Measurements from ENCODE around the gene MMP24OS.
"Not testable (repeated sequence)": the region's sequence is repeated elsewhere in the genome, so short reads cannot be mapped to it uniquely, and the experiment has no call there.

Gene MMP24OS

DNA sequence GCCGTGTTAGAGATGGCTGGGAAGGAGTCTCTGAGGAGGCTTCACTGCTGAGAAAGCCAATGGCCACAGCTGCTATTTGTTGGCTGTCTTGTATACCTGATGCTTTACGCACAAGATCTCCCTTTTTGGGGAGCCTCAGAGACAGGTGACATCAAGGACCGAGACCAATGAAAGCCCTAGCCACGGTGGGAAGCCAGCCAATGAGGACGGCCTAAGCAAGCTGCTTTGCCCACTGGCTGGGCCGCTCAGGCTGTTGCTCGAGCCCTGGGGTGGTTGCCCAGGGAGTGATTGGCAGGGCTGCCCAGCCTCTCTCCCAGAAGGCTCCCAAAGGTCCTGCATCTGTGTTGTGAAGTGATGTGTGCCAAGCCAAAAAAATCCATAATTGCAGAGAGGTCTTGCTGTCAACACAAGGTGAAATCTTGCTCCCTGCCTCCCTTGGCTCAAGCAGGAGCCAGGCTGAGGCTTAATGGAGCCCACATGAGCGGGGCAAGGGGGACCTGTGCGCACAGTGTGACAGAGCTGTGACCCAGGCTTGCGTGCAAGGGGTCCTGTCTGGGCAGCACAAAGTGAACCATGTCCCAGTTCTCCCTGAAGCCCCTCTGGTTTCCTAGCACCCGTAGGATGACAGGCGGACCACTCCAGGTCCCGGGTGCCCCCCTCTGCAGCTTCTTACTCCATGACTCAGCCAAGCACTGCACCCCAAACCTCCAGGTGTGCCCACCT is 4.3 kb downstream of the MMP24OS start:
- DNase-seq: no peak

DNA sequence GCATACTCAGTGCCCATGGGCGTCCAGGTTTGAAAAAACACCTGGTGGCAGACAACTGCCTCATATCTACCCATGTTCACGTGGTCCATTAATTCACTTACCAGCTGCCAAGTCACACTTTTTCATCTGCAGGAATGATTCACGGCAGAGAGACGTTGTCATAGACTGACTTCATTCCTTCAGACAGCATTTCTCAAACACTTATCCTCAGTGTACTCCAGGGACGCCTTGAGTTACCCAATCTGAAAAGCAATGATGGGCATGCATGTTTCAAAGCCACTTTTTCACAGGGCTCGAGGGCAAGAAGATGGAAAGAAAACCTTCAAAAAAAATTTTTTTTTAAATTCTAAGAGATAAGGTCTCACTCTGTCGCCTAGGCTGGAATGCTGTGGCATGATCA is 6.0 kb downstream of the MMP24OS start:
- DNase-seq: no peak

DNA sequence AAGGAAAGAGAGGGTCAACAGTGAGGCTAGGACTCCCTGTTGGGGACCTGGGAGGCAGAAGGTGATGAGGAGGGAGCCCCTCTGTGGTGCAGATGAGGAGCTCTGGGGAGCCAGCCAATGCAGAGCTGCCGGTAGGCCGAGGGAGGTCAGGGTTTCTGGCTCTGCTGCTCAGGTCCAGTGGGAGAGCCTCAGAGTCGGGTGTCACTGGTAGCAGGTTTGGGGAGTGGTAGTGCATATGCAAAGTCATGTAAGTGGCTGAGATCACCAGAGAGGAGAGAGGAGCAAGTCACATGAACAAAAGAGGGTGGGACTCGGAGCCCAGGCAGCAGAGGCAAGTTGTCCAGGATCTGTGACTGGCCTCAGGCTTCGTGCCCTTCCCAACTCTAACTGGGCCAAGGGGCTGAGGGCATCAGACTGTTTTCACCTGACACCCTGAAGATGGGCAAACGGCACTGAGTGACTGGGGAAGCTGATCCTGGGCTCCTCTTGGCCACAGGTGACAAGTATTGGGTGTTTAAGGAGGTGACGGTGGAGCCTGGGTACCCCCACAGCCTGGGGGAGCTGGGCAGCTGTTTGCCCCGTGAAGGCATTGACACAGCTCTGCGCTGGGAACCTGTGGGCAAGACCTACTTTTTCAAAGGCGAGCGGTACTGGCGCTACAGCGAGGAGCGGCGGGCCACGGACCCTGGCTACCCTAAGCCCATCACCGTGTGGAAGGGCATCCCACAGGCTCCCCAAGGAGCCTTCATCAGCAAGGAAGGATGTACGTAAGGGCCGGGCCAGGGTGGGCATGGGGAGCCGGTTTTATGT is 6.6 kb downstream of the MMP24OS start:
- DNase-seq: no peak

DNA sequence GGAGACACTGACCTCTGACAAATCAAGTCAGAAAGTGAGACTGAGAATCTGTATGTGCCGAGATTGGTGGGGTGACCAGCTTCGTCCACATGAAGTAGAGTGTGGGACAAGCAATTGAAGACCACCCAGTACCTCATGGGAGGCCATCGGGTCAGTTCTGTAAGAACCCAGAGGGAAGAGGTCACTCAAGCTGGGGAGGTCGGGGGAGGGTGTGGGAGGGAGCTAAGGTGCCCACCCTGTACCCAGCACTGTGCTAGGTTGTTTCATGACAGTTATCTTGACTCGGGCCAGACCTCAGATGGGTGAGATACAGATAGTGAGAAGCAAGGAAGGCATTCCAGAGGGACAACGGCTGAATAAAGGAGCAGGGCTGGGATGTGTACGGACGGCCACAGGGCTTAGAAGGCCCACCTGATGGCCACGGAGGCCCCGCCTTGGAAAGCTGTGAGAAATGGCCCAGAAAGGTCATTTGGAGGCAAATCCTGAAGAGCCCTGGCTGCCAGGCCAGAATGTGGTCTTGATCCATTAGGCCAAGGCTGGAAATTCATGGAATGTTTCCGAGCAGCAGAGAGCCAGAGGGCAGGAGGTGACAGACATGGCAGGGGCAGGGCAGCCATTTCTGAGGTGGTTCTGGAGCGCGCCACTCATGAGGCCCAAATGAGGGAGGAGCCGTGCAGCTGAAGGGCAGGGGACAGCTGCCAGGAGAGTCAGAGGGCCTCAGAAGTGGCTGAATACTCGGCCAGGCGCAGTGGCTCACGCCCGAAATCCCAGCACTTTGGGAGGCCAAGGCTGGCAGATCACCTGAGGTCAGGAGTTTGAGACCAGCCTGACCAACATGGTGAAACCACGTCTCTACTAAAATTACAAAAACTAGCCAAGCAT is 7.7 kb downstream of the MMP24OS start:
- DNase-seq: no peak

DNA sequence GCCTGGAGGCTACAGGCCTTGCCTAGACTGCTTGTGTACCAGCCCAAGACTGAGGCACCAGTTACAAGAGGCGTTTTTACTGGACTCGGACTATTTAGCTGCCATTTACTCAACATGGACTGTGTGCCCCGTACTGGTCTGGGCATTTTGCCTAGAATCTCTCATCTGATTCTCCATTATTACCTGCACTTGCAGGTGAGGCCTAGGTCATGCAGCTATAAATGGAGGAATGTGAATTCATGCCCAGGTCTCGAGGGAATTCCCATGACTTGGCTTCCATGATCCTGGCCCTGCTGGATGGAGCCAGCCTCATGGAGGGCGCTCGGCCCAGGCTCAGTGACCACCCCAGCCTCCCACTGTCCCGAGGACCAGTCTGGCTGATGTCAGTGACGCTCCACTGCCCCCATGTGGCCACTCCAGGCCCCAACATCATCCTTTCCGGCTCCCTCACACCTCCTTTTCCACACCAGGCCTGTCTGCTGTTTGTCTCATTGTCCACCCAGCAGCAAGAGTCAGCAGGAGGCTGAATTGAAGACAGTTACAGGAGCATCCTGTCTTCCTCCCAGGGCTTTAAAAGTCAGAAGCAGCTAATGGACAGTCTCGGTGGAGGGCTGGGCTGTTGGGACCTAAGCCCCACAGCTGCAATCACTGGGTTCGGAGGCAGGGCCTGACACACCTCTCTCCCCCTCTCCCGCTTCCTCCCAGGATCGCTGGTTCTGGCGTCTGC is 8.7 kb downstream of the MMP24OS start:
- DNase-seq: no peak

DNA sequence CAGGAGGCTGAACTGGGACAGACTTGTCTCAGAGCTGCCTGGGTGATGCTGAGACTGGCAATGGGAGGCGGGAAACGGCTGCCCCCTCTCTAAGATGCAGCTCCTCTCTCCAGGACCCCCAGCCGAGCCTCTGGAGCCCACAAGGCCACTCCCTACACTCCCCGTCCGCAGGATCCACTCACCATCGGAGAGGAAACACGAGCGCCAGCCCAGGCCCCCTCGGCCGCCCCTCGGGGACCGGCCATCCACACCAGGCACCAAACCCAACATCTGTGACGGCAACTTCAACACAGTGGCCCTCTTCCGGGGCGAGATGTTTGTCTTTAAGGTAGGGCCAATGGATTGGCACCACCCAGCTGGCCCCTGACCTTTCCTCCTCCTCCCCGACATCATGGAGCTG is 10.8 kb downstream of the MMP24OS start:
- no peak for DNase-seq

DNA sequence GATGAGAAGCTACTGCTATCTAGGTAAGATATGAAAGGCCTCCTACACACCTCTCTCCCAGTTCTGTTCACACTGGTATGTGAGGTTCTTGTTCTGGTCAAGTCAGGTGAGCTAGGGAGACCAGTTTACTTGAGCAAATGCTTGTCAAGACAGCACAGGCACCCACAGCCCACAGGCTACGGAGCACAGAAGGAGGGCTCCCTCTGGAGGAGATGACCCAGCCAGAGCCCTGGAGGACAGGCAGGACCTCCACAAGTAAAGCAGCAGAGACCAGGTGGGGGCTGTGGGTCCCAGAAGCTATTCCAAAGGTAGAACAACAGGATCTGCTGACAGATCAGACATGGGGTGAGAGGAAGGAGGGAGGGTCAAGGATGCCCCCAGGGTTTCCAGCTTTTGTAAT is 13.2 kb downstream of the MMP24OS start:
- no peak for DNase-seq

DNA sequence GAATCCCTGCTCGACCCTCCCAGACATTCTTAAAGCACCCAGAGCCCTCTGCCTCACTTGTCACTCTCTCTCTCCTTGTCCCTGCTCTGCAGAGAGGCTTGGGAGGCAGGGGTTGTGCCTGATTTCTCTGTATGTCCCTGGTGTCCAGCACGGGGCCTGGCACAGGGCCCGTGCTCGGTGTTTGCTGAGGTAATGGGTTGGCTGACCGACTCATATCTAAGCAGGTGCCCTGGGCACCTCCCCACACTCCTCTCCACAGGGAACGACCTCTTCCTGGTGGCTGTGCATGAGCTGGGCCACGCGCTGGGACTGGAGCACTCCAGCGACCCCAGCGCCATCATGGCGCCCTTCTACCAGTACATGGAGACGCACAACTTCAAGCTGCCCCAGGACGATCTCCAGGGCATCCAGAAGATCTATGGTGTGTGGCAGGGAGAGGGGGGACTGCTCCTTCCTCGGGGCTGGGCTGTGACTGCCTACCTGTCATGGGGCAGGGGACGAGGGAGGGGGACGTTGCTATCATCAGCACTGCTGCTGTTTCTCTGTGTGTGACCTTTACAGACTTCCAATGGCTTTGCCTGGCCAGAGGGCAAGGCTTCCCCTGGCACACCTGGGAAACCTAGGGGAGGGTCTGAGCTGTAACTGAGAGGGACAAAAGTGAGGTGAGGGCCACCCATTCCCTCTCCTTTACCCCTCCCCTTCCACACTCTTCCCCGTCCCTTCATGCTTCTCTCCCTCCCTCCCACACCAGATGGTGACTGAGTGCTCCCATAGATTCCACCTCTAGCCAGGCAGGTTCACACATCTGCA is 14.2 kb downstream of the MMP24OS start:
- DNase-seq: no peak

DNA sequence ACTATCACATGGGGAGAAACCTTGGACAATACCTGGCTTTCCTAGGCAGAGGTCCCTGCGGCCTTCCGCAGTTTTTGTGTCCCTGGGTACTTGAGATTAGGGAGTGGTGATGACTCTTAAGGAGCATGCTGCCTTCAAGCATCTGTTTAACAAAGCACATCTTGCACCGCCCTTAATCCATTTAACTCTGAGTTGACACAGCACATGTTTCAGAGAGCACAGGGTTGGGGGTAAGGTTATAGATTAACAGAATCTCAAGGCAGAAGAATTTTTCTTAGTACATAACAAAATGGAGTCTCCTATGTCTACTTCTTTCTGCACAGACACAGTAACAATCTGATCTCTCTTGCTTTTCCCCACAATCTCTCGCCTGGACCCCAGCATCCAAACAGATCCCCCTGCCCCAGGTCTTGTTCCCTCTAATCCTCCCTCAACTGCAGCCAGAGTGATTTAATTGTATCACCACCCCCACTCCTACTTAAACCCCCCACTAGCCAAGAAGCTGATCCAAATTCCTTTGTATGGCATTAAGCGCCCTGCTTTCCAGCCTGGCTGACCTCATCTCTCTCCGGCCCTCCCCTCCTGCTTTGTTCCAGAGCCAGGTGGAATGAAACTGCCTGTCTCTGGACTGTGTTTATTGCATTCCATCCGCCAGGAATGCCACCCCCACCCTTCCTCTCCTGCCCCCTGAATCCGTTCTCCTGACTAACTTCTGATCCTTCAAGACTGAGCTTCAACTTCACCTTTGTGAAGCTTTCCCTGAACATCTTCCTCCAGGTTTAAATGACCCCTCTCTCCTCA is 15.0 kb downstream of the MMP24OS start:
- not testable (repeated sequence) for DNase-seq

DNA sequence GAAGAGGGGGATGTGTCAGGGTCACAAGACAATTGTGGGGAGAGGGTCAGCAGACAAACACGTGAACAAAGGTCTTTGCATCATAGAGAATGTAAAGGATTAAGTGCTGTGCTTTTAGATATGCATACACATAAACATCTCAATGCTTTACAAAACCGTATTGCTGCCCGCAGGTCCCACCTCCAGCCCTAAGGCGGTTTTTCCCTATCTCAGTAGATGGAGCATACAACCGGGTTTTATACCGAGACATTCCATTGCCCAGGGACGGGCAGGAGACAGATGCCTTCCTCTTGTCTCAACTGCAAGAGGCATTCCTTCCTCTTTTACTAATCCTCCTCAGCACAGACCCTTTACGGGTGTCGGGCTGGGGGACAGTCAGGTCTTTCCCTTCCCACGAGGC is 15.6 kb downstream of the MMP24OS start:
- DNase-seq: not testable (repeated sequence)

DNA sequence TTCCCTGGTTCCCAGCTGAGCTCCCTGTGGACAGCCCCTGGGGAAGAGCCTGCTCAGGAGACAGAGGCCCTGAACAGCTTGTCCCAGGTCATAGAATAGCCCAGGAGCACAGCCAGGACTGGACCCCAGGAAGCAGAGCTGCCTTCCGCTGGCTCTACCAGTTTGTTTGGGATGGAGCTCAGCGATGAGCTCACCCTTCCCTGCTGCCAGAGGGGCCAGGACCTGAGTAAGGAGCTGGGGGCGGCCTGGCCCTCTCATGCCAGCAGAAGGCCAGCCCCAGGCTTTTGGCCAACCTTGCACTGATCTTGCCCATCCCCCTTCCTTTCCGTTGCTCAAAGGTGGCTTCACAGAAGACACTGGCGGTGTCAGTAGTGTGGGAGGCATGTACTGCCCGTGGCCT is 17.5 kb downstream of the MMP24OS start:
- DNase-seq: no peak

DNA sequence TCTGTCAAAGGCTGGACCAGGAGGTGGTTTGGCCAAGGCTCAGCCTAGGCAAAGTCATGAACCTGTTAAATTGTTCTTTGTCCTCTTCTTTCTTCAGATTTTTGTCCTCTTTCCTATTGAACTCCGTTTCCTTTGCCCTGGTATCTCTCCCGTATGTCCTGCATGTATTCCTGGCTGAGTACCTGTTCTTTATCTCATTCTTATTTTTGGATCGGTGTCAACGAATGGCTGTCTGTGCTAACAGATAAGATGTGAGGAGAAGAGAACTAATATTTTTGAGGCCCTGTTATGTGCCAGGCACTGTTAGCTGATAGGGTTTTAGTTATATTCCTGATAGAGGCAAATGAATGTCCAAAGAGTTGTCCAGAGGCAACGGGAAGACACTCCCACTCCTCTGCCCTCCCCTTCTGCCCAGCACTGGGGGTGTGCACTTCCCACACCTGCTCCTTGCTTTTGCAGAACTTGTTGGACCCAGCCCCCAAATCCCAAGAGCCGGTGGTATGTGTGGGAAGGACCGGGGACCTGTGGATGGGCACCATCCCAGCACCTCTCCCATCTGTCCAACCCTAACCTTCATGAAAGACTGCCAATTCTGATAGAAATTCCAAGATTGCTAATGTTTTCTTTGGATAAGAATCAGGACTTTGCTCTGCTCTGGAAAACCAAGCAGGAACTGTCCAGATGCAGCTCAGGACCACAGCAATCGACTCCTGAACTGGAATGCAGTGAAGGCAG is 20.6 kb downstream of the MMP24OS start:
- DNase-seq: no peak

DNA sequence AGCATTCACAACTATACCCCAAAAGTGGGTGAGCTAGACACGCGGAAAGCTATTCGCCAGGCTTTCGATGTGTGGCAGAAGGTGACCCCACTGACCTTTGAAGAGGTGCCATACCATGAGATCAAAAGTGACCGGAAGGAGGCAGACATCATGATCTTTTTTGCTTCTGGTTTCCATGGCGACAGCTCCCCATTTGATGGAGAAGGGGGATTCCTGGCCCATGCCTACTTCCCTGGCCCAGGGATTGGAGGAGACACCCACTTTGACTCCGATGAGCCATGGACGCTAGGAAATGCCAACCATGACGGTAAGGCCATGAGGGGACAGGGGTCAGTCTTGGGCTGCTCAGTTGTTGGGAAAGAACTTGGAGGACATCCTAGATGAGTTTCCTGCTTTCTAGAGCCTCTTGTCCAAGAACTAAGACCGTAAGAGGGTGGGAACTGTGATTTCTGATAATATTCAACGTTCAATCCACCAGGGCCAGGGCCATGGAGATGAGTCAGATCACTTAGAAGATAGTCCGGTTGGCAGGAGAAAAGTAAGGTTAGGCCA is 23.4 kb downstream of the MMP24OS start:
- DNase-seq: no peak

DNA sequence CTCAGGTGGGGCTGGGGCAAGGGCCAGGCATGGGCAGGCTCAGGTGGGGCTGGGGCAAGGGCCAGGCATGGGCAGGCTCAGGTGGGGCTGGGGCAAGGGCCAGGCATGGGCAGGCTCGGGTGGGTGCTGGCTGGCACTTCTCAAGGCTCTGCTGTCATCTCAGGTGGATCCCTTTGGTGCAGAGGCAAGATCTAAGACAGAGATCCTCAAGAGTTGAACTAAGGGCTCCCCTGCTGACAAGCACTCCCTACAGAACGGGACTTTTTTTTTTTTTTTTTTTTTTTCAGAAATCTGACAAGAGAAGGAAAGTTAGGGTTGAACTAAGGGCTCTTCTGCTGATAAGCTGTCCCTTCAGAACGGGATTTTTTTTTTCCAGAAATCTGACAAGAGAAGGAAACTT is 24.9 kb downstream of the MMP24OS start:
- no peak for DNase-seq

DNA sequence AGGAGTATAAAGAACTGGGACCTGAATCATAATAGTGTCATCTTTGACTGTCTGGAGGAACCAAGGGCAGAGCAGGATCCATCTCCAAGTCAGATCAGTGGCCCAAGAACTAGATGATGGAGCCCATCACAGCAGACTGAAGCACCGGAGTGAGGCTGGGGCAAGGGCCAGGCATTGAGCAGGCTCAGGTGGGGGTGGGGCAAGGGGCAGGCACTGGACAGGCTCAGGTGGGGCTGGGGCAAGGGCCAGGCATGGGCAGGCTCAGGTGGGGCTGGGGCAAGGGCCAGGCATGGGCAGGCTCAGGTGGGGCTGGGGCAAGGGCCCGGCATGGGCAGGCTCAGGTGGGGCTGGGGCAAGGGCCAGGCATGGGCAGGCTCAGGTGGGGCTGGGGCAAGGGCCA is 25.3 kb downstream of the MMP24OS start:
- not testable (repeated sequence) for DNase-seq

DNA sequence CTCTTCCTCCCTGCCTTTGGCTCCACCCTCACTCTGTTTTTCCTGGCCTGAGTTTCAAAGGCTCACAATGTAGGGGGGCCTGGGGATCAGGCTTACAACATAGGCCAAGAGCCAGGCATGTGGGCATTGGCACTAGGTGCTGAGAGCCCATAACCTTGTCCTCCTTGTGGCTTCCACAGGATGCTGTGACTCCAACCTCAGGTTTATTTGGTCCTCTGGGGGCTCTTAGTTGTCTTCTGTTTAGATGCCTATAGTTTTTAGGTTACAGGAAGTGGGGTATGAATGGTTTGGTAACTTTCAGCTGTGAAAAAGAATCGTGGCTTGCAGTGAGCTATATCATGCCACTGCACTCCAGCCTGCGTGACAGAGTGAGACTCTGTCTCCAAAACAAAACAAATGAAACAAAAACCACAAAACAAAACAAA is 25.9 kb downstream of the MMP24OS start:
- no peak for DNase-seq

DNA sequence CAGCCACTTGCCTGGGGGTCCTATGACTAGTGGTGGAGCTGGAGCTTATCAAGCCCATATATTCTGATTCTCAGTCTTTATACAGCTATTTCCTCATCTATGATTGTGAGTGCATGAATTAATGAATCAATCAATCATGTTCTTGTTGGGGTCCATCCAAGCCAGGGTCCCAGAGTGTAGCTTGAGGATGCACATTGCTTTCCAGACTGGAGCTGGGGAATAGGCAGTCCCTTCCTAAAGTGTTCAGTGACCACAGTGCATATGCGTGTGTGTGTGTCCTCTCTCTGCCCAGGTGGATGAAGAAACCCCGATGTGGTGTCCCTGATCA is 26.3 kb downstream of the MMP24OS start:
- DNase-seq: no peak

DNA sequence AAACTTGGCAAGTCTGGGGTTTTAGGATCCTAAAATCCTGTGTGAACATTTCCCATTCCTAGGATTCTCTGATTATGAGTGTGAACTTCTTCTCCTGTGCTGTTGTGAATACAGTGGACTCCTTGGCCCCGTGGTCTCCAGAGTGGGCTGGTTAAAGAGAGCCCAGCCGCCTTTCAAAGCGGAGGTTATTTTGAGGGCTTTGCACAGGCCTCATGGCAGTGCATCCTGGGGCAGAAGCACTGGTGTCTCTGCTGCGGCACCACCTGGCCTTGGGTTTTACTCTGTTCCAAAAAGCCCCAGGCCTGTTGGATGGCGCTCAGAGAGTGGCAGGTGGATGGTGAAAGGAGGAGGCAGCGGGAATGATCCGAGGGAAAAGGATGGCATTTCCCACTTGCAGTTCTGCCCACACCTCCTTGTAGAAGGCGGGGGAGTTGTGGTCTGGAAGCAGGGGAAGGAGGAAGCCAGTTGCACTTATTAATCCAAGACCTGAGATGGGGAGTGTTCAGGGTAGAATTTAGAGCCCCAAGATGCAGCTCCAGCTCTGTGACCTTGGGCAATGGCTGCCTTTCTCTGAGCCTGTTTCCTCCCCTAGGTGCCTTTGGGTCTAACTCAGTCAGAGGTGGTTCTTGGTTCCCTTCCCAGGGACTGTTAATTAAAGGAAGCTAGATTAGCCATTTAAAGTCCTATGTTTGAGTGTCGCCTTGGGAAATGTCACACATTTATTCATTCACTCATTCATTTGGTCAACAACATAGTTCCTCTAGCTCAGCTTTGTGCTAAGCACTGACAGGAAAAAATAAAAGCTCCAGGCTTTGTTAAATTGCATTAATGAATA is 29.1 kb downstream of the MMP24OS start:
- DNase-seq: no peak

DNA sequence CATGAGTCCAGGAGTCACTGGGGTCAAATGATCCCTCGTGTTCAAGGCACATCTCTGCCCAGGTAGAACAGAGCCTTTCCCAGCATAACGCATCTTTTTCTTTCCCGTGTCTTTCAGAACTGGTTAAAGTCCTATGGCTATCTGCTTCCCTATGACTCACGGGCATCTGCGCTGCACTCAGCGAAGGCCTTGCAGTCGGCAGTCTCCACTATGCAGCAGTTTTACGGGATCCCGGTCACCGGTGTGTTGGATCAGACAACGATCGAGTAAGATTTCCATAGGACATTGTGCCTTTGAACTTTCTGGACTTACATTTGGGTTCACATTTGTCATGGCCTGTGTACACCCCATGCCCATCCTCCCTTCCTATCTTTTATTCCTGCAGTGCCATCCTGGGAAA is 31.2 kb downstream of the MMP24OS start:
- no peak for DNase-seq

All from NCI-H1417 treated with DMSO at 0.1 percent for 48 hours (cell line).